Measurements from ENCODE around the gene B4GALNT4. TPM values are rescaled to one million over a fixed set of nuclear protein-coding genes. Genes with fewer than 3 reads are reported as not detected.
"Not testable (repeated sequence)": the region's sequence is repeated elsewhere in the genome, so short reads cannot be mapped to it uniquely, and the experiment has no call there.

Gene B4GALNT4
- 10 to 100 TPM; 40.1 to 62.6 (median 57.2) TPM for polyA plus RNA-seq (ENCODE audit: insufficient read depth in 1 of 5, insufficient read length in 5 of 5, low replicate concordance in 1 of 5)
- long read RNA-seq, donor 1, transcript B4GALNT4-204 (3 exons, 409 nt) = major isoform, 6 of 48 reads
- long read RNA-seq, donor 1, partial matches to known transcripts = 39 of 48 reads
- long read RNA-seq, donor 1, other reads (novel, unspliced or antisense) = 0 of 48 reads
- long read RNA-seq, donor 2, partial matches to known transcripts = 5 of 7 reads
- long read RNA-seq, donor 2, other reads (novel, unspliced or antisense) = 0 of 7 reads
- long read RNA-seq, donor 3, partial matches to known transcripts = 17 of 17 reads
- long read RNA-seq, donor 3, other reads (novel, unspliced or antisense) = 0 of 17 reads
- long read RNA-seq, donor 4, partial matches to known transcripts = 6 of 7 reads
- long read RNA-seq, donor 4, other reads (novel, unspliced or antisense) = 0 of 7 reads
- long read RNA-seq, donor 5, partial matches to known transcripts = 0 of 6 reads
- long read RNA-seq, donor 5, other reads (novel, unspliced or antisense) = 0 of 6 reads
- long read RNA-seq, donor 6, transcript B4GALNT4-201 (20 exons, 3,444 nt) = major isoform, 6 of 18 reads
- long read RNA-seq, donor 6, partial matches to known transcripts = 12 of 18 reads
- long read RNA-seq, donor 6, other reads (novel, unspliced or antisense) = 0 of 18 reads
- long read RNA-seq, donor 7, partial matches to known transcripts = 5 of 11 reads
- long read RNA-seq, donor 7, other reads (novel, unspliced or antisense) = 0 of 11 reads
- long read RNA-seq, donor 8 = 0 reads

DNA sequence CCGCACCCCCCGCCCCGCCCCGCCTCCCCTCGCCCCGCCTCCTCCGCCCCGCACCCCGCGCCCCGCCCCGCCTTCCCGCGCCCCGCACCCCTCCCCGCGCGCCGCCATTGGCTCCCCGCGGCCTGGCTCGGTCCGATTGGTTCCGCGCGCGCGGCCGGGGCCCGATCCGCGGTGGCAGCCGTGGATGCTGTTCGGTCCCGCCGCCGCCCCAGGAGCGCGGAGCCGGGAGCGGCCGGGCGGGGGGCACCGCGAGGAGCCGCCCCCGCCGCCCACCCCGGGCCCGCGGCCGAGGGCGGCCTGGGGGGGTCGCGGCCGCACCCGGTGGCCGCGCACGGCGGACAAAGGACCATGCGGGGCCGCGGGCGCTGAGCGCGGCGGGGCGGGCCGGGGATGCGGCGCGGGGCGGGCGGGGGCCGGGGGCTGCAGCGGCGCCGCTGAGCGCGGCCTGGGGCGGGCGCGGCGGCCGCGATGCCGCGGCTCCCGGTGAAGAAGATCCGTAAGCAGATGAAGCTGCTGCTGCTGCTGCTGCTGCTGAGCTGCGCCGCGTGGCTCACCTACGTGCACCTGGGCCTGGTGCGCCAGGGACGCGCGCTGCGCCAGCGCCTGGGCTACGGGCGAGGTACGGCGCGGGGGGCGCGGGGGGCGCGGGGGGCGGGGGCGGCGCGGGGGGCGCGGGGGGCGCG, at the start of gene B4GALNT4:
B4GALNT4 (plus strand) TSS at position 164 of the 683 bp plus-strand sequence; CDS start at position 469, 305 bp downstream.
- no peak for DNase-seq

DNA sequence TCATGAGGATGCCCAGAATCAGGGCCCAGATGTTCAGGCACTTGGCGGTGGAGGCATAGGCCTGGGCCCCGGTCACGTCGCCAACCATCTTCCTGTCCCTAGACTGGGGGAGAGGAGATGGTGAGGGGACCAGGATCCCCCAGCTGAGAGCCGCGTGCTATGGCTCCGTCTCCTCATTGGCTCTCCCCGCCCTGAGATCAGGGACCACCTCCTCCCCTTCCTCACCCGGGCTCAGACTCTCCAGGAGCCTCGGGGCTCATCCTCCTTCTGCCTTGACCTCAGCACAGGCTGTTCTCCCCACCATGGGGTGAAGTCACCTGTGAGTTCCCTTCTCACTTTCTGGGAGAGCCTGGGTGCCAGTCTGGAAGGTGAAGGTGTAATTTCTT, 49.4 kb upstream of the B4GALNT4 start:
- DNase-seq = not testable (repeated sequence)

- DNase-seq = peak in 1 of 2 donors; percentile 32
These were observed 45.1 kb upstream of the B4GALNT4 start for GRCh38 chr11:324156-324555.

DNA sequence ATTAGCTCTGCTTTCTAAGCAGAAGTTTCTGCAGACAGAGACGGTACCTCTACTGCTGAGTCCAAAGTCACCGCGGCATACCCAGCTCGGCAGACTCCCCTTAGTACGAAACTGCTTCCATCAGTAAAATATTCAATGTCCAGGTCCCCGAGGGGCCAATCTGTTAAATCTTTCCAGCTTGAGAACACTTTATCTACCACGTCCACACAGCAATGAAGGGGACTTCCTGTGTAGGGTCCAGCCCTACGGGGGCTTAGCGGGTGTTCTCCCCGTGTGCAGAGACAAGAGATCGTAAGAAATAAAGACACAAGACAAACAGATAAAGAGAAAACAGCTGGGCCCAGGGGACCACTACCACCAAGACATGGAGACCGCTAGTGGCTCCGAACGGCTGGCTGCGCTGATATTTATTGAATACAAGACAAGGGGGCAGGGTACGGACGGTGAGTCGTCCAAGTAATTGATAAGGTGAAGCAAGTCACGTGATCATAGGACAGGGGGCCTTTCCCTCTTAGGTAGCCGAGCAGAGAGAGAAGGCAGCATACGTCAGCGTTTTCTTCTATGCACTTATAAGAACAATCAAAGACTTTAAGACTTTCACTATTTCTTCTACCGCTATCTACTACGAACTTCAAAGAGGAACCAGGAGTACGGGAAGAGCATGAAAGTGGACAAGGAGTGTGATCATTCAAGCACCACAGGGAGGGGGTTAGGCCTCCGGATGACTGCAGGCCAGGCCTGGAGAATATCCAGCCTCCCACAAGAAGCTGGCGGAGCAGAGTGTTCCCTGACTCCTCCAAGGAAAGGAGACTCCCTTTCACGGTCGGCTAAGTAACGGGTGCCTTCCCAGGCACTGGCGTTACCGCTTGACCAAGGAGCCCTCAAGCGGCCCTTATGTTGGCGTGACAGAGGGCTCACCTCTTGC, 44.4 kb upstream of the B4GALNT4 start:
- not testable (repeated sequence) for DNase-seq

GRCh38 chr11:325796-326591, 43.3 kb upstream of the B4GALNT4 start:
- DNase-seq = no peak

GRCh38 chr11:326592-326841, 42.8 kb upstream of the B4GALNT4 start:
- no peak for DNase-seq

DNA sequence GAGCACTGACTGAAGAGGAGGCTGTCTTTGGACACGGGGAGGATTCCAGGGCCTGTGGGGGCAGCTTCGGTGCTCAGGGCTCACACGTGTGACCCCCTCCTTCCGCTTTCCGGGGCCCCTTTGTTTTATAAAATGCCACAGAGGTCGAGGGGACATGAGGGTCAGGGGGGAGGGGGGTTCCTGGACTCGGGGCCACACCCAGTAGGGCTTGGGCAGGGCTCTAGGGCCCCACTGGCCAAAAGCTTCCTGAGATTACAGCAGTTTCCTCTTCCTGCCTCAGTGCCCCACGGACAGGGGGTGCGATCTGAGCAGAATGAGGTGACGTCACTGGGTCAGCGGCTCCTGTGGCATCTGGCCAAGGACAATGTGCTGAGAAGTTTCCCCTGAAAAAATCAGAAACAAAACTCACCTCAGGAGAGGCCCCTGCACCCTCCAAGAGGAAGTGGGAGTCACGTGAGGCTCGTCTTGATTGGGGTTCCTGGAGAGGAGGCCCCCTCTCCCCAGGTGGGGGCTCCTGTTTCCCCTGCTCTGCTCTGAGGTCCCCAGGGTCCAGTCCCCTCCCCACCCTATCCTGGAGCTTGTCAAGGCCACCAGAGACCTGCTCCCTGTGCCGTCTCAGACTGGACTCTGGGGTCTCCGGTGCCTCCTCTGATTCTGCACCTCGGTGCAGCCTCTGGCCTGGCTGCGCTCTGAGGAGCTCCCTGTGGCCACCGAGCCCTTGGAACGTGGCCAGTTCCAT, 42.3 kb upstream of the B4GALNT4 start:
- DNase-seq = peak in 1 of 2 donors; percentile 62

- no peak for DNase-seq
These were observed 41.7 kb upstream of the B4GALNT4 start for GRCh38 chr11:327581-327923.

- no peak for DNase-seq
These were observed 41.3 kb upstream of the B4GALNT4 start for GRCh38 chr11:328012-328411.

DNA sequence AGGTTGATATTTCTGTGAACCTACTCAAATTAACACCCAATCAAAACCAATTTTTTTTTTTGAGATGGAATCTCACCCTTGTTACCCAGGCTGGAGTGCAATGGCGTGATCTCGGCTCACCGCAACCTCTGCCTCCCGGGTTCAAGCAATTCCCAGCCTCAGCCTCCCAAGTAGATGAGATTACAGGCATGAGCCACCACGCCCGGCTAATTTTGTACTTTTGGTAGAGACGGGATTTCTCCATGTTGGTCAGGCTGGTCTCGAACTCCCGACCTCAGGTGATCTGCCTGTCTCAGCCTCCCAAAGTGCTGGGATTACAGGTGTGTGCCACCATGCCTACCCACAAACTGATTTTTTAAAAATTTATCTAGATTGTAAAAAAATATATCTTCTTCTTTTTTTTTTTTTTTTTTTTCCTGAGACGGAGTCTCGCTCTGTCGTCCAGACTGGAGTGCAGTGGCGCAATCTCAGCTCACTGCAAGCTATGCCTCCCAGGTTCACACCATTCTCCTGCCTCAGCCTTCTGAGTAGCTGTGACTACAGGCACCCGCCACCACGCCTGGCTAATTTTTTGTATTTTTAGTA, 40.7 kb upstream of the B4GALNT4 start:
- DNase-seq = not testable (repeated sequence)

- DNase-seq = no peak
These were observed 39.4 kb upstream of the B4GALNT4 start for GRCh38 chr11:329886-330253.

DNA sequence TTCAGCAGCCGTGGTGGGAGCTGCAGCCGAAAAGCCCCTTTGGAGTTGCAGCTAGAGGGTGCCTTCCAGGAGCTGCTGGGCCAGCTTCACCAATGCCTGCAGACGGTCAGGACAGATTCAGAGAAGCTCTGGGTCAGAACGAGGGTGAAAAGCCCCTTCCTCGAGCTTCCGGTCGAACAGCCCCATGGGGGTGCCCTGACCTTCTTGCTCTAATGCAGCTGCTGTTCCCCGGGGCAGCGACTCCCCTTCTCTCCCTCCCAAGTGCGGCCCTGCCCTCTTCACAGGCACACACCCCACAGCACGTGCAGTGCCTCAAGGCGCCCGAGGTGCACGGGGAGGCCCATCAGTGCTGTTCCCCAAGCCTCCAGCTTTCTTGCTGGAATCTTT, 39.0 kb upstream of the B4GALNT4 start:
- DNase-seq = no peak

DNA sequence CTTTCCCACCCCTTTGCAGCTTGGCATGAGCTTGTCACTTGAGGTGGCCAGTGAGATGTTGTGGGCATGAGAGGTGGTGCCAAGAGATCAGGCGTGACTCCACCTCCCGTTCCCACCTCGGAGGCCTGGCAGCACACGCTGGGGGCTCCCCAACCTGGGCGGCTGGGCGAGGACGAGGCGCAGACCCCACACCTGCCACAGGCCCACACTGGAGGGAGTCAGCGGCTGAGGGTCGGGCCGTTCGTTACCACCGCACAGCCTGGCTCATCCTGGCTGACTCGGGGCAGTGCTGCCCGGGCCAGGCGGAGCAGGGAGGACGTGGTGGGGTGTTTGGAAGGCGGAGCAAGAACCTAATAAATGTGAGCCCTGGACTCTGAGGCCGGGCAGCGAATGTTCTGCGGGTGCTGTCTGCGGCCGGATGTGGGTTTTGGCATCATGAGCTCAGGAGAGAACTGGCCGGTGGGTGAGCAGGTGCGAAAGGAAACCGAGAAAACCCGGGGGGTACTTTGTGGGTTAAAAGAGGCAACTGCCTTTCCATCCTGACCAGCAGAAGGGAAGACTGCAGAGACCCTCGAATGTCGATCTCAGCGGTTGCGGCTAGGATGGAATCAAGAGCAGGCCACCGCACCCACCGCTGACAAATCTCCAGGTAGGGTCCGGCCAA, 38.5 kb upstream of the B4GALNT4 start:
- DNase-seq = no peak

- no peak for DNase-seq
These were observed 37.8 kb upstream of the B4GALNT4 start for GRCh38 chr11:331358-332060.

DNA sequence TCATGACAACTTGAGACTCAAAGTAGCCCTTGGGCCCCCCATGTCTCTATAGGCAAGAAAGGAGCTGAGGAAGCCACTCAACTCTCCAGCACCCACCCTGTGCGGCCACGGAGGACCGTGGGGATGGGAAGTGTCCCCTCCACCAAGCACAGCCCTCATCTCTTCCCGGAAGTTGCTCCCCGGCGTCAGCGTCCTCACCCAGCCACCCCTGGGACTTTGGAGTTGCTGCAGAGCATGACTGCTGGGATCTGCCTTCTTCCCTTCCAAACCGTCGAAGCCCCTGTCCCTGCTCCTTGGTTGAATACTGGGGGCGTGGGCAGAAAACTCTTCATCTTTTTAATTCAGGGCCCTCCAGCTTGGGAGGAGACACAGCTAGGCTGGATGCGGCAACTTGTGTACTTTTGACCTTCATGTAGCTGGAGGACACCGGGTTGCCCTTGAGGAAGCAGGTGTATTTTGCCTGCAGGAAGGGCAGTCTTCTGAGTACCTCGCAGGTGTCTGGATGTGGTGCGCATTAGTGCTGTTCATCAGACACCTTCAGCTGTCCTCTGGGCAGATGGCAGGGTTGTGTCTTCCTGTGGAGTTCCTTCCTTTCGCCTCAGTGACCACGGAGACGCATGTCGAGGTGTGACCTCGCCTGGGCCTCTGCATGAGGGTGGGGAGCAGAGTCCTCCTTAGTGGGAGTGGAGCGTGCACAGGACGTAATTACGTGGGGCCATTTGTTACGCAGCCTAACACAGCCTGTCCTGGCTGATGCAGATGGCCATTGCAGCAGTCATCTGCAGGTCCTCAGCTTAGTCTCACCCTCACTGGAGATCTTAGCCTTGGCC, 36.4 kb upstream of the B4GALNT4 start:
- DNase-seq = no peak

DNA sequence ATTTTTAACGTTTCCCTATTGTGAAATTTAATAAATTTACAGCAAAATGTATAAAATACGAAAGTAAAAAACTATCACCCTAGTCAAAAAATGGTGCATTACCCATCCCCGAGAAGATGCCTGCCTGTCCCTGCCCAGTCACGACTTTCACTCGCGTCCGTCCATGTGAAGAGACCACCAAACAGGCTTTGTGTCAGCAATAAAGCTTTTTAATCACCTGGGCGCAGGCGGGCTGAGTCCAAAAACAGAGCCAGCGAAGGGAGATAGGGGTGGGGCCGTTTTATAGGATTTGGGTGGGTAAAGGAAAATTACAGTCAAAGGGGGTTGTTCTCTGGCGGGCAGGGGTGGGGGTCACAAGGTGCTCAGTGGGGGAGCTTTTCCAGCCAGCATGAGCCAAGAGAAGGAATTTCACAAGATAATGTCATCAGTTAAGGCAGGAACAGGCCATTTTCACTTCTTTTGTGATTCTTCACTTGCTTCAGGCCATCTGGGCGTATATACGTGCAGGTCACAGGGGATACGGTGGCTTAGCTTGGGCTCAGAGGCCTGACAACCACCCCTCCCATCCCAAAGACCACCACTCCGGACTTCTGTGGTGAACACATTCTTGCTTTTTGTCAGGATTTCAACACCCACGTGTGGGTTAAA, 35.6 kb upstream of the B4GALNT4 start:
- not testable (repeated sequence) for DNase-seq

All from right lung (tissue), 10 donors.